Activated naive CD8-positive, alpha-beta T cell treated with anti-CD3 and anti-CD28 coated beads, Interleukin-2, amount 10 ng/mL, durations not matched to agents 7 days and 5 days (primary cell): ENCODE results near the gene PYROXD2. TPM values are rescaled to one million over a fixed set of nuclear protein-coding genes. Genes with fewer than 3 reads are reported as not detected.

ENCODE experiments used
- microRNA-seq: library from miRNA; unstranded; fragments of <30 nt; microRNA quantifications from one replicate; pipeline ENCODE4 v1.2.0, GENCODE V29; 2022
- total RNA-seq, 2 experiments: library from RNA; stranded (reverse); gene quantifications; one replicate each; pipeline ENCODE4 v1.2.3, GENCODE V29; 2021

The PYROXD2 gene
- total RNA-seq, 2 experiments from 2014 or later: 14.0 to 18.0 TPM

Small RNAs within 50 kb of the gene (microRNA-seq; reads per million reads assigned to microRNA genes)
- gene MIR1287: 74.4 reads per million, percentile 51 among the genes with 10 or more reads in this experiment
- not detected for gene MIR4685

Other genes starting within 250 kb of the PYROXD2 start
- not detected for gene LOXL4, start 147.0 kb downstream of the PYROXD2 start, total RNA-seq
- 10 to 100 TPM; 88.5 to 91.9 TPM for gene HPS1, start 31.8 kb upstream of the PYROXD2 start, total RNA-seq